Endothelial cell (in vitro differentiated cells): ENCODE results near the gene GTSE1. TPM values are rescaled to one million over a fixed set of nuclear protein-coding genes. Genes with fewer than 3 reads are reported as not detected.

Experiments used
- DNase-seq: peaks from one replicate; pipeline ENCODE4 v3.0.0; 2021; ENCODE audit warnings: low spot score
- H3K27ac Mint-ChIP-seq: one replicate; pipeline ENCODE4 v1.8.0; 2021; ENCODE audit warnings: mixed read lengths, inconsistent platforms; ENCODE audit not compliant: unreplicated experiment
- H3K27me3 Mint-ChIP-seq: one replicate; pipeline ENCODE4 v1.8.0; 2021; ENCODE audit warnings: mild to moderate bottlenecking, moderate library complexity, mixed read lengths, inconsistent platforms; ENCODE audit not compliant: unreplicated experiment
- H3K36me3 Mint-ChIP-seq: one replicate; pipeline ENCODE4 v1.8.0; 2021; ENCODE audit warnings: mild to moderate bottlenecking, low read depth, mixed read lengths, inconsistent platforms; ENCODE audit not compliant: unreplicated experiment
- H3K4me1 Mint-ChIP-seq: one replicate; pipeline ENCODE4 v1.8.0; 2021; ENCODE audit warnings: mild to moderate bottlenecking, mixed read lengths, inconsistent platforms; ENCODE audit not compliant: unreplicated experiment
- H3K4me3 Mint-ChIP-seq: one replicate; pipeline ENCODE4 v1.8.0; 2021; ENCODE audit warnings: mild to moderate bottlenecking, mixed read lengths, inconsistent platforms; ENCODE audit not compliant: unreplicated experiment
- H3K9me3 Mint-ChIP-seq: one replicate; pipeline ENCODE4 v1.8.0; 2021; ENCODE audit warnings: mixed read lengths, inconsistent platforms; ENCODE audit not compliant: unreplicated experiment
- total RNA-seq: library from RNA; stranded (reverse); fragmentation: NEBNext Ultra II Directional; extraction: Animal tissue kit (Norgen Biotek cat#: 25700); gene quantifications from one replicate; pipeline ENCODE4 v1.2.1, GENCODE V29; 2021; ENCODE audit not compliant: unreplicated experiment
- TF ChIP-seq, protein P1 (sequence below): fragments of 200-600 bp; sonication (generic); IDR thresholded peaks from one replicate; pipeline ENCODE4 v1.5.0; 2021; ENCODE audit warnings: antibody characterized with exemption; ENCODE audit not compliant: unreplicated experiment

Gene GTSE1
- total RNA-seq, 1 donor from 2014 or later: 8.2 TPM

DNA sequence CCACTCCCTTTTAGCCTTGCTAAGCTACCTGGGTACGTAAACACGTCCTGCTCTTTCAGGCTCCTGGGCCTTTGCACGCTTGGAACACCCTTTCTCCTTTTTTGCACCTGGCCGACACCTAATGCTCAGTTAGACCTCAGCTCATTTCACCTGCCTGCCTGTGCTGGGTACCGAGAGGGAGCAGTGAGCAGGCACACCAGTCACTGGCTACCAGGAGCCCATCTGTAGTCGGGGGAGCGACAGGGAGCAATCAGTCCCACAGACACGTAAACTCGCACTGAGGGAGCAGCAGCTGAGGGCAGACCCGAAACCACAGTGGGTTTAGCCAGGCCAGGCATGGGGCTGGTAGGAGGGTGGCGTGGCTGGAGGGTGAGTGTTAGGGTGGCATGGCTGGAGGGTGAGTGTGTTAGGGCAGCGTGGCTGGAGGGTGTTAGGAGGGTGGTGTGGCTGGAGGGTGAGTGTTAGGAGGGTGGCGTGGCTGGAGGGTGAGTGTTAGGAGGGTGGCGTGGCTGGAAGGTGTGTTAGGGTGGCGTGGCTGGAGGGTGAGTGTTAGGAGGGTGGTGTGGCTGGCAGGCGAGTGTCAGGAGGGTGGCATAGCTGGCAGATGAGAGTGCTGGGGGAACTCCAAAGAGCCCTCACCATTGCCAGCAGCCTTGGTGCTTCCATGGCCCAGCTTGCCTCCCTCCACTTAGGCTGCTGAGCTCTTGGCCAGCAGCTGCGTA lies 6.4 kb upstream of the GTSE1 start:
- no peak overlapping the region for H3K4me3 Mint-ChIP-seq
- peaks cover 32% of the 10 kb centered on the region for H3K36me3 Mint-ChIP-seq
- TF ChIP-seq, protein P1, sequence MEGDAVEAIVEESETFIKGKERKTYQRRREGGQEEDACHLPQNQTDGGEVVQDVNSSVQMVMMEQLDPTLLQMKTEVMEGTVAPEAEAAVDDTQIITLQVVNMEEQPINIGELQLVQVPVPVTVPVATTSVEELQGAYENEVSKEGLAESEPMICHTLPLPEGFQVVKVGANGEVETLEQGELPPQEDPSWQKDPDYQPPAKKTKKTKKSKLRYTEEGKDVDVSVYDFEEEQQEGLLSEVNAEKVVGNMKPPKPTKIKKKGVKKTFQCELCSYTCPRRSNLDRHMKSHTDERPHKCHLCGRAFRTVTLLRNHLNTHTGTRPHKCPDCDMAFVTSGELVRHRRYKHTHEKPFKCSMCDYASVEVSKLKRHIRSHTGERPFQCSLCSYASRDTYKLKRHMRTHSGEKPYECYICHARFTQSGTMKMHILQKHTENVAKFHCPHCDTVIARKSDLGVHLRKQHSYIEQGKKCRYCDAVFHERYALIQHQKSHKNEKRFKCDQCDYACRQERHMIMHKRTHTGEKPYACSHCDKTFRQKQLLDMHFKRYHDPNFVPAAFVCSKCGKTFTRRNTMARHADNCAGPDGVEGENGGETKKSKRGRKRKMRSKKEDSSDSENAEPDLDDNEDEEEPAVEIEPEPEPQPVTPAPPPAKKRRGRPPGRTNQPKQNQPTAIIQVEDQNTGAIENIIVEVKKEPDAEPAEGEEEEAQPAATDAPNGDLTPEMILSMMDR: no peak
- H3K27ac Mint-ChIP-seq: no peak overlapping the region
- H3K4me1 Mint-ChIP-seq: peaks cover 9% of the 10 kb centered on the region
- no peaks in the 10 kb centered on the region for H3K9me3 Mint-ChIP-seq
- peaks cover 14% of the 10 kb centered on the region for H3K27me3 Mint-ChIP-seq
- no peak for DNase-seq

- Mint-ChIP-seq H3K27ac (no peak overlapping the region), H3K36me3 (peaks cover 26% of the 10 kb centered on the region), H3K9me3 (no peaks in the 10 kb centered on the region), H3K4me3 (no peak overlapping the region), H3K27me3 (peaks cover 11% of the 10 kb centered on the region), H3K4me1 (peaks cover 10% of the 10 kb centered on the region)
- TF ChIP-seq, protein P1: no peak
- DNase-seq: no peak
Measured at GRCh38 chr22:46290843-46291785, 5.6 kb upstream of the GTSE1 start.

- Mint-ChIP-seq H3K27me3 (peaks cover 11% of the 10 kb centered on the region), H3K9me3 (no peaks in the 10 kb centered on the region), H3K36me3 (peaks cover 21% of the 10 kb centered on the region), H3K4me3 (peak overlapping the region; percentile 51), H3K27ac (no peak overlapping the region), H3K4me1 (peaks cover 12% of the 10 kb centered on the region)
- TF ChIP-seq, protein P1: no peak
- no peak for DNase-seq
Measured at GRCh38 chr22:46292173-46292572, 4.5 kb upstream of the GTSE1 start.

DNA sequence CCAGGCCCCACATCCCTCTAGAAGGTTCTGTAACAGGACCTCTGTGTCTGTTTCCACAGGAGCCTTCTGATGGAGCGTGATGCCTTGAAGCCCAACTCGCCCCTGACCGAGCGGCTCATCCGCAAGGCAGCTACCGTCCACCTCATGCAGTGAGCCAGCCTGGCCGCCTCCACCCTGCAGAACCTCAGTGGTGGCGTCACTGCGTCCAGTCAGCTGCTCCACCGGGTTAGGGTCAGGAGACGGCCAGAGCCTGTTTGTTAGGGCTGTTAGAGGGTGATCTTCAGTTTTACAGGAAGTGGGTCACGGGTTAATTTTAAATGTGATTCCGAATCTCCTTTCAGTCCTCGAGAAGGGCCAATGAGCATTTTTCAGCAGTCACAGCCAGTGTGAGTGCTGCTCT lies 3.9 kb upstream of the GTSE1 start:
- no peaks in the 10 kb centered on the region for H3K9me3 Mint-ChIP-seq
- peak overlapping the region; percentile 51 for H3K4me3 Mint-ChIP-seq
- peaks cover 10% of the 10 kb centered on the region for H3K4me1 Mint-ChIP-seq
- no peak overlapping the region for H3K27ac Mint-ChIP-seq
- no peak for DNase-seq
- peaks cover 16% of the 10 kb centered on the region for H3K36me3 Mint-ChIP-seq
- TF ChIP-seq, protein P1: no peak
- peaks cover 9% of the 10 kb centered on the region for H3K27me3 Mint-ChIP-seq
